ENCODE data around the gene R3HDM4.

DNA sequence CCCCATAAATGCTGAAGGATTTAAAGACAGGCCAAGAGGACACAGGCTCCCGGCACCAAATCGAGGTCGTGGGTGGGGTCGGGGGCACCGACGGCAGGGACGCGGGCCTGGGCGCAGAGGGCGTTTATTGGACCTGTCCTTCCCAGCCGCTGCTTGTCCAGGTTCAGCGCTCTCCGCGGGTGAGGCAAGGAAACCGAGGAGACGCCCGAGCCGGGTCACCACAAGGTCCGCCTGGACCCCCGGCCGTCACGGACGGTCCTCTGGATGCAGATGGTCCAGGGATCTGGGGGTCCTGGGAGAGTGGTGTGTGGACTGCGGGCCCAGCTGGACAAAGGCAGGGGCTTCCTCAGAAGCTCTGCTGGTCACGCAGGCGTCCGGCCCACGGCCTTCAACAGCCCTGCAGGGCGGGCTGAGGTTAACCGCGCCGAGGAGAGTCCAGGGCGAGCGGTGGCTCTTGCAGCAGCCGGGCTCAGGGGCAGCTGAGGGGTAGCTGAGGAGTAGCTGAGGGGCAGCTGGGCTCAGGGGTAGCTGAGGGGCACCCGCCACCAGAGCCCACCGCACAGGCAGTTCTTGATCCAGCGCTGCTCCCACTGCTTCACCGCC is 45.1 kb downstream of the R3HDM4 start:
- TF ChIP-seq, protein P1, sequence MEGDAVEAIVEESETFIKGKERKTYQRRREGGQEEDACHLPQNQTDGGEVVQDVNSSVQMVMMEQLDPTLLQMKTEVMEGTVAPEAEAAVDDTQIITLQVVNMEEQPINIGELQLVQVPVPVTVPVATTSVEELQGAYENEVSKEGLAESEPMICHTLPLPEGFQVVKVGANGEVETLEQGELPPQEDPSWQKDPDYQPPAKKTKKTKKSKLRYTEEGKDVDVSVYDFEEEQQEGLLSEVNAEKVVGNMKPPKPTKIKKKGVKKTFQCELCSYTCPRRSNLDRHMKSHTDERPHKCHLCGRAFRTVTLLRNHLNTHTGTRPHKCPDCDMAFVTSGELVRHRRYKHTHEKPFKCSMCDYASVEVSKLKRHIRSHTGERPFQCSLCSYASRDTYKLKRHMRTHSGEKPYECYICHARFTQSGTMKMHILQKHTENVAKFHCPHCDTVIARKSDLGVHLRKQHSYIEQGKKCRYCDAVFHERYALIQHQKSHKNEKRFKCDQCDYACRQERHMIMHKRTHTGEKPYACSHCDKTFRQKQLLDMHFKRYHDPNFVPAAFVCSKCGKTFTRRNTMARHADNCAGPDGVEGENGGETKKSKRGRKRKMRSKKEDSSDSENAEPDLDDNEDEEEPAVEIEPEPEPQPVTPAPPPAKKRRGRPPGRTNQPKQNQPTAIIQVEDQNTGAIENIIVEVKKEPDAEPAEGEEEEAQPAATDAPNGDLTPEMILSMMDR (IDR thresholded peaks at IDR 0.05), result no peak
- no peak for TF ChIP-seq ZFX (IDR thresholded peaks at IDR 0.05; ENCODE audit: borderline replicate concordance)

Data from 22Rv1 (cell line).